ENCODE results near the gene AMZ2. TPM values are rescaled to one million over a fixed set of nuclear protein-coding genes. Genes with fewer than 3 reads are reported as not detected.

The AMZ2 gene
- total and polyA plus RNA-seq, 2 of the 8 experiments (the other 6 are each of a cell fraction or from before 2014, with no cell fraction given), result 49.5 to 71.0 TPM

DNA sequence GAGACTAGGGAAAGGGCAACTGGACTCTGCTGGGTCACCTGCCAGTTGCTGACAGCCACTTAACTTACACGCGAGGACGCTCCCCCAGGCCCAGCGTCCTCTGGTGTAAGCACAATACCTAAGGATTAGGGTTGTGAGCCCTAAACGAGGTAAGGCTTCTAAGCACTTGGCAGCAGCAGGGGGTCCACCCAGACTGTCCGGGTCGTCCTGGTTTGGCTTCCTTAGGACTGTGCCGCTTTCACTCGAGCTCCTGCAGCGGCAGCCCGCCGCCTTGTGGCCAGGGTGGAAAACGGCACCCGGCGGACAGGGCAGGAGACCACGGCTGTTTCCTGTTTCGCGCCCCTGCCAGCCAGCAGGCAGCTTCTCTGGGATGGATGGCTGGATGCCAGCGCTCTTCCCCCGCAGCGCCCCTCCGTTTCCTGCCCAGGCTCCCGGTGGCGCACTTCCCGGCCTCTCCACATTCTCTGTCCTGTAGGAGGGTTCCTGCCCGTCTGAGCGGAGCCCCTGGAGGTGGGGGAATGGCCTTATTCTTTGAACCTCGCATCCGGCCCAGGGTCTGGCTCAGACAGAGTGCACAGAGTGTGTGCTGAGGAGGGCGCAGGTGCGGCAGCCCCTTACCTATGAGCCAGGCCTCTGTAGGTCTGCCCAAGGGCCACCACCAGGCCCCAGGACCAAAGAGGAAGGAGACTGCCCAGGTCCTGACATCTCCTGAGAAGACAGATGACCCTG lies 47.0 kb upstream of the AMZ2 start:
- Histone ChIP-seq H4K5ac (ENCODE audit: insufficient read length, low read depth, low read length) (no peak overlapping the region), H2BK20ac (ENCODE audit: low read length) (no peak overlapping the region), H2BK12ac (ENCODE audit: low read depth, low read length) (no peak overlapping the region), H3K4ac (replicated peaks; ENCODE audit: insufficient read length, low read depth, low read length) (no peak overlapping the region), H3K4me3 (ENCODE audit: extremely low read depth in 1 of 4, insufficient read depth in 2 of 4, low read depth in 3 of 4, low read length in 4 of 4) (peak overlapping the region in 2 of 4 experiments; percentile 9 to 61; a peak in 2 of 8 replicates), H4K20me1 (replicated peaks in 1 of 2; ENCODE audit: control insufficient read depth in 1 of 2, insufficient read depth in 2 of 2, low read length in 2 of 2) (peaks cover 3 to 13% of the 10 kb centered on the region in 2 experiments), H3K18ac (ENCODE audit: extremely low read depth, low read length) (no peak overlapping the region), H2AFZ (ENCODE audit: low read length) (no peak overlapping the region), H4K8ac (ENCODE audit: extremely low read depth, insufficient read depth, low read length) (no peak overlapping the region), H3K9me3 (ENCODE audit: insufficient read depth in 2 of 2, low read depth in 1 of 2, low read length in 1 of 2) (peaks cover 0 to 2% of the 10 kb centered on the region in 2 experiments; a peak in 1 of 4 replicates), H3K79me2 (ENCODE audit: control insufficient read depth in 1 of 2, insufficient read depth in 2 of 2, low read length in 2 of 2) (no peaks in the 10 kb centered on the region), H4K91ac (replicated peaks; ENCODE audit: insufficient read length, low read length) (no peak overlapping the region), H3K4me2 (ENCODE audit: insufficient read depth in 1 of 2, low read depth in 2 of 2, low read length in 2 of 2) (peak overlapping the region; percentile 75 to 93), H3K27ac (ENCODE audit: low read depth, low read length) (no peak overlapping the region), H3K36me3 (ENCODE audit: control insufficient read depth in 2 of 4, insufficient read depth in 4 of 4, low read length in 3 of 4) (peaks cover 0 to 7% (median 0%) of the 10 kb centered on the region in 4 experiments; a peak in 1 of 8 replicates), H3K23ac (ENCODE audit: insufficient read length) (no peak overlapping the region), H2BK120ac (replicated peaks; ENCODE audit: low read depth, low read length) (no peak overlapping the region), H2BK5ac (ENCODE audit: low read depth, low read length) (no peak overlapping the region), H2AK5ac (ENCODE audit: low read depth, low read length) (no peak overlapping the region), H3K27me3 (replicated peaks in 1 of 4; ENCODE audit: control insufficient read depth in 3 of 4, extremely low read depth in 1 of 4, insufficient read depth in 3 of 4, low read length in 3 of 4) (peaks cover 46 to 86% (median 70%) of the 10 kb centered on the region in 4 experiments), H3K9ac (replicated peaks in 1 of 4; ENCODE audit: extremely low read depth in 1 of 4, low read depth in 3 of 4, low read length in 3 of 4) (no peak overlapping the region), H3K14ac (ENCODE audit: insufficient read length) (no peak overlapping the region), H3K23me2 (ENCODE audit: low read depth, low read length) (peaks cover 12% of the 10 kb centered on the region; the same call in 1 of the 2 replicates), H3K79me1 (ENCODE audit: low read depth, low read length) (no peaks in the 10 kb centered on the region), H2BK15ac (ENCODE audit: low read length) (no peak overlapping the region), H3K56ac (replicated peaks; ENCODE audit: insufficient read length, low read depth, low read length) (no peak overlapping the region), H3K4me1 (replicated peaks in 1 of 4; ENCODE audit: control insufficient read depth in 3 of 4, insufficient read depth in 4 of 4, low read length in 3 of 4) (peaks cover 8 to 28% (median 13%) of the 10 kb centered on the region in 4 experiments)
- FAIRE-seq (no peak), DNase-seq (ENCODE audit: low read depth in 1 of 2, low spot score in 2 of 2) (peak; percentile 79 to 92)
- 8% methylated on average over 19 of the region's 31 CpGs; no CpG with 5 or more reads in 1 of the 2 experiments for whole genome bisulfite sequencing, 2 experiments (ENCODE audit: extremely low coverage in 1 of 2, insufficient coverage in 1 of 2, insufficient read length in 1 of 2, insufficient replicate concordance in 2 of 2, low coverage in 1 of 2, low lambda C conversion rate in 2 of 2, missing lambda C conversion rate in 1 of 2)
- ChIA-PET CTCF (ENCODE audit: partially characterized antibody) (interaction anchor here (0.7 to 4.6 kb wide), 39 partner anchors 9 to 405 kb away, joined by 3 to 73 read pairs (median 4); partner anchors contain the start of gene AMZ2), POLR2A (ENCODE audit: partially characterized antibody) (interaction anchor here (0.6 to 2.0 kb wide), 9 partner anchors 14 to 245 kb away, joined by 3 to 7 read pairs (median 3); partner anchors contain the start of gene ARSG)
- TF ChIP-seq GABPA (IDR thresholded peaks at IDR 0.05; ENCODE audit: borderline replicate concordance, insufficient read depth, low read length) (peak; percentile 60; the same call in 1 of the 2 replicates), RAD21 (IDR thresholded peaks at IDR 0.05 in 1 of 2, conservative IDR thresholded peaks at IDR 0.05 in 1 of 2; ENCODE audit: low read depth in 2 of 2, low read length in 2 of 2) (peak; percentile 67 to 78), SP1 (IDR thresholded peaks at IDR 0.05; ENCODE audit: low read depth, low read length) (0 out of 2 replicates have a peak, but pooled peaks have one; percentile 15), HDAC6 (IDR thresholded peaks at IDR 0.05; ENCODE audit: low read depth, low read length) (no peak), RFX5 (IDR thresholded peaks at IDR 0.05; ENCODE audit: borderline replicate concordance, low read depth, low read length) (no peak)
- TF ChIP-seq, protein P1, sequence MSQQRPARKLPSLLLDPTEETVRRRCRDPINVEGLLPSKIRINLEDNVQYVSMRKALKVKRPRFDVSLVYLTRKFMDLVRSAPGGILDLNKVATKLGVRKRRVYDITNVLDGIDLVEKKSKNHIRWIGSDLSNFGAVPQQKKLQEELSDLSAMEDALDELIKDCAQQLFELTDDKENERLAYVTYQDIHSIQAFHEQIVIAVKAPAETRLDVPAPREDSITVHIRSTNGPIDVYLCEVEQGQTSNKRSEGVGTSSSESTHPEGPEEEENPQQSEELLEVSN (IDR thresholded peaks at IDR 0.05), result peak; percentile 24; the same call in 1 of the 2 replicates
- TF ChIP-seq, protein P2, sequence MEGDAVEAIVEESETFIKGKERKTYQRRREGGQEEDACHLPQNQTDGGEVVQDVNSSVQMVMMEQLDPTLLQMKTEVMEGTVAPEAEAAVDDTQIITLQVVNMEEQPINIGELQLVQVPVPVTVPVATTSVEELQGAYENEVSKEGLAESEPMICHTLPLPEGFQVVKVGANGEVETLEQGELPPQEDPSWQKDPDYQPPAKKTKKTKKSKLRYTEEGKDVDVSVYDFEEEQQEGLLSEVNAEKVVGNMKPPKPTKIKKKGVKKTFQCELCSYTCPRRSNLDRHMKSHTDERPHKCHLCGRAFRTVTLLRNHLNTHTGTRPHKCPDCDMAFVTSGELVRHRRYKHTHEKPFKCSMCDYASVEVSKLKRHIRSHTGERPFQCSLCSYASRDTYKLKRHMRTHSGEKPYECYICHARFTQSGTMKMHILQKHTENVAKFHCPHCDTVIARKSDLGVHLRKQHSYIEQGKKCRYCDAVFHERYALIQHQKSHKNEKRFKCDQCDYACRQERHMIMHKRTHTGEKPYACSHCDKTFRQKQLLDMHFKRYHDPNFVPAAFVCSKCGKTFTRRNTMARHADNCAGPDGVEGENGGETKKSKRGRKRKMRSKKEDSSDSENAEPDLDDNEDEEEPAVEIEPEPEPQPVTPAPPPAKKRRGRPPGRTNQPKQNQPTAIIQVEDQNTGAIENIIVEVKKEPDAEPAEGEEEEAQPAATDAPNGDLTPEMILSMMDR (IDR thresholded peaks at IDR 0.05; ENCODE audit: control extremely low read depth in 1 of 3, insufficient read depth in 1 of 3, low read depth in 1 of 3, low read length in 3 of 3), result peak; percentile 86 to 92 (median 88)

Data from H1 (cell line).